Measurements from ENCODE around the gene PWWP2B. TPM values are rescaled to one million over a fixed set of nuclear protein-coding genes. Genes with fewer than 3 reads are reported as not detected.
A peak's percentile ranks its signal among the peaks of the same experiment; 100 is the strongest.

PWWP2B gene
- total and polyA plus RNA-seq, 2 of the 13 experiments (the other 11 are each of a cell fraction or from before 2014, with no cell fraction given): 2.3 to 4.7 TPM

GRCh38 chr10:132395704-132396493 is 1.1 kb upstream of the PWWP2B start (continued):
- no peak for TF ChIP-seq ATF7 (IDR thresholded peaks at IDR 0.05)
- no peak for TF ChIP-seq ATF7 (CRISPR knock-in tag; IDR thresholded peaks at IDR 0.05)
- no peak for TF ChIP-seq SOX6 (IDR thresholded peaks at IDR 0.05)
- TF ChIP-seq SOX6 (CRISPR knock-in tag; IDR thresholded peaks at IDR 0.05): peak; percentile 31; the same call in 1 of the 2 replicates
- TF ChIP-seq SP2 (CRISPR knock-in tag; IDR thresholded peaks at IDR 0.05): no peak
- no peak for TF ChIP-seq HOMEZ (CRISPR knock-in tag; IDR thresholded peaks at IDR 0.05; ENCODE audit: low read depth)
- TF ChIP-seq ZBTB7A (CRISPR knock-in tag; IDR thresholded peaks at IDR 0.05): 0 out of 2 replicates have a peak, but pooled peaks have one; percentile 35
- TF ChIP-seq MNT (IDR thresholded peaks at IDR 0.05): no peak
- TF ChIP-seq PLRG1 (conservative IDR thresholded peaks at IDR 0.05): no peak
- no peak for TF ChIP-seq MTF2 (CRISPR knock-in tag; IDR thresholded peaks at IDR 0.05; ENCODE audit: borderline replicate concordance)
- no peak for TF ChIP-seq HMG20B (CRISPR knock-in tag; conservative IDR thresholded peaks at IDR 0.05)
- TF ChIP-seq MAF1 (CRISPR knock-in tag; IDR thresholded peaks at IDR 0.05; ENCODE audit: borderline replicate concordance): 0 out of 2 replicates have a peak, but pooled peaks have one; percentile 36
- 0 out of 2 replicates have a peak, but pooled peaks have one; percentile 34 for TF ChIP-seq ZBTB34 (CRISPR knock-in tag; IDR thresholded peaks at IDR 0.05)
- no peak; the same call in 1 of the 2 replicates for TF ChIP-seq TFDP2 (CRISPR knock-in tag; IDR thresholded peaks at IDR 0.05)
- no peak for TF ChIP-seq TFAP4 (IDR thresholded peaks at IDR 0.05; ENCODE audit: borderline replicate concordance, low read depth)
- no peak for TF ChIP-seq JUND (CRISPR knock-in tag; IDR thresholded peaks at IDR 0.05)
- 0 out of 2 replicates have a peak, but pooled peaks have one; percentile 54 for TF ChIP-seq ZNF619 (CRISPR knock-in tag; IDR thresholded peaks at IDR 0.05)
- TF ChIP-seq RNF2 (conservative IDR thresholded peaks at IDR 0.05; ENCODE audit: low read depth): no peak
- 0 out of 2 replicates have a peak, but pooled peaks have one; percentile 65 for TF ChIP-seq HINFP (CRISPR knock-in tag; IDR thresholded peaks at IDR 0.05; ENCODE audit: low read depth)
- TF ChIP-seq CEBPG (CRISPR knock-in tag; IDR thresholded peaks at IDR 0.05): no peak
- TF ChIP-seq ZNF709 (CRISPR knock-in tag; IDR thresholded peaks at IDR 0.05): no peak
- no peak for TF ChIP-seq MTERF4 (CRISPR knock-in tag; IDR thresholded peaks at IDR 0.05)
